ENCODE measurements around the gene RYR3.

GRCh38 chr15:33322091-33322490 is 11.3 kb downstream of the RYR3 start:
- TF ChIP-seq CTCF (IDR thresholded peaks at IDR 0.05) (no peak), ZFX (IDR thresholded peaks at IDR 0.05; ENCODE audit: borderline replicate concordance) (no peak)
